GM19468 (cell line): ENCODE measurements around the gene TFG.

ENCODE experiments used
- ATAC-seq: cut with Tn5 transposase; IDR thresholded peaks from one replicate; pipeline ENCODE4 v1.9.1; 2021; ENCODE audit warnings: mild to moderate bottlenecking, moderate library complexity, moderate number of reproducible peaks; ENCODE audit not compliant: unreplicated experiment; ENCODE audit errors: extremely low read depth

TFG gene

DNA sequence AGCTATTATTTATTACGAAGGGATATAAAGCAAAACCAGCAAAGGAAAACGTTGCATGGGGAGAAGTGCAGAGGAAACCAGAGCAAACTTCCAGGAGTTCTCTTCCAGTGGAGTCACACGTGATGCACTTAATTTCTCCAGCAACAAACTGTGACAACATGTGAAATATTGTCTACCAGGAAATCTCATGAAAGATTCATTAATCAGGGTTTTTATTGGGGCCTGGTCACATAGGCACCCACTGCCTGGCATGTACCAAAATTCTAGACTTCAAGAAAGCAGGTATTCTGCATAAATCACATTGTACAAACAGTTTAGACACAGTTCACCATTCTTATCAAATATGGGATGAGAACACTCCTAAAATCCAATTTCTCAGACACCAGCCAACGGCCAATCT is 5.4 kb upstream of the TFG start:
- ATAC-seq, result no peak

DNA sequence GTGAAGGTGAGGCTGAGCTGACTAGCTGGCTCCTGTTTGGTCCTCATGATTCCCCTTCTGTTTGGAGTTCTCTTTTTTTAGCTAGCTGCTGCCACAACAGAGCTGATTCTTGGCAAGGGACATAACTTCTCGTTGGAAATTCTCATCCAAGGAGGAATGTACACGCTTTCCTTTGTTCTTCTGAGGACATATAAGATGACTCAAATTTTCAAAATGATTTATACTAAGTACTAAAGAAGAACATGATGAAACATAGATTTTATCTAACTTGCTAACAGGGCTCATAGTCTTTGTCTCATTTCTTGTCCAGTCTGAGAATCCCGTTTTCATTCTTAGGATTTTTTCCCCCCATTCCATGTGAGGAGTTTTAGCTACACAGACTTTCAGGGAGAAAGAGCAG is 2.9 kb upstream of the TFG start:
- ATAC-seq, result no peak

DNA sequence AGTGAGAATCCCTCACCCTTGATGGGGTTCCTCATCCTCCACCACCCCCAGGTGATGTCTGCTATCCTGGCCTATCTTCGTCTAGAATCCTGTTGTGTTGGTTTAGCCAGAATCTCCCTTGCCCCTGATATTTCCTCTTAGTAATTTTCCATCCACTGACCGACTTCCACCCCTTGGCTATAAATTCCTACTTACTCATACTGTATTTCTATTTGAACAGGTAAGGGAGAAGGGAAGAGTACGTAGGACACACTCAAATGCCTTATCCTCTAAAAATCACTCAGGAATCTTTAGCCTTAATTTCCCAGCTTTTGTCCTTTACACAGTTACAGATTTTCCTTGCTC is 678 bp upstream of the TFG start:
- no peak for ATAC-seq

DNA sequence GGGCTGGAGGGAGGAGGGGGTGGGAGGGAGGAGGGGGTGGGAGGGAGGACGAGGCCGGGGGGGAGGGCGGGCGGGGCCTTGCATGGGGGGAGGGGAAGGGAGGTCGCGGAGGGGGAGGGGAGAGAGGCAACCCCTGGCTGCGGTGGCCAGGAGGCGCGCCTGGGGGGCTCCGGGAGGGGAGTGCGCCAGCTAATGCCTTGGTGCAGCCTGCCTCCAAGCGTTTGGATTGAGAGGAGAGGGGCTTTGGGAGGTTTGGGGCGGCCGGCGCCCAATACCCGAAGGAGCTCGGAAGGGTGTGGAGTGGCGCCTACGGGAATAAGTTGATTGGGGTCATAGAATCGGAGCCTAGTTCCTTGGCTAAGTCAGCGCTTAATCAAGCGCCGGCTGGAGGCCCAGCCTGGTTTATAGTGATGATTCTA is 557 bp downstream of the TFG start:
- ATAC-seq, result no peak

DNA sequence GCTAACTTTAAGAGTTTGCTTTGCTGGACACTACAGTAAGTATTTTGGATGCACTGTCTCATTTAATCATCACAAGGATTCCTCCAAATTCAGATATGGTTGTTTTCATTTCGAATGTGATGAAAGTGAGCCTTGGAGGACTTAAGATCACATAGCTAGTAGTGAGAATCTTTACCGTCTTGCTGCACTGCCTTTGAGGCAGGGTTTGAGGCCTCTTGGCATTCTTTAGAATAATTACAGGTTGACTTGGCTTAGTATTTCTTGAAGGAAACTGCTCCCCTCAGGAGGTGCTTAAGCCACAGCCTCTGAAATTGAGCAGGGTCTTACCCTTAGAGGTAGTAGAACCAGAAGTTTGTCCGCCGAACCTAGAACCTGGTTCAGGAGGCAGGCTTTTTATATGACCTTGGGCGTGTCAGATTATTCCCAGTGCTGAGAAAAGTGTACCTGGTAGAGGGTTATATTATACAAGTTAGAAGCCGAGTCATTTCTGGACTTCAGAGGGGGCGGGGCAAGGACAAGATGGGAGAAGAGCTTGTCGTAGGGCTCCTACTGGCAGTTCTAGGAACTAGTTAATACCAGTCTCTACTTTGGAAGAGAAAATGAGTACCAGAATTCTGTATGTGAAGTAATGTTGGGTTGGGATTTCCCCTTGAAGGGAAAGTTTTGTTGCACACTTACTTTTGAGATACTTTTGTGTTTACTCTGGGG is 1.1 kb downstream of the TFG start:
- ATAC-seq, result no peak

DNA sequence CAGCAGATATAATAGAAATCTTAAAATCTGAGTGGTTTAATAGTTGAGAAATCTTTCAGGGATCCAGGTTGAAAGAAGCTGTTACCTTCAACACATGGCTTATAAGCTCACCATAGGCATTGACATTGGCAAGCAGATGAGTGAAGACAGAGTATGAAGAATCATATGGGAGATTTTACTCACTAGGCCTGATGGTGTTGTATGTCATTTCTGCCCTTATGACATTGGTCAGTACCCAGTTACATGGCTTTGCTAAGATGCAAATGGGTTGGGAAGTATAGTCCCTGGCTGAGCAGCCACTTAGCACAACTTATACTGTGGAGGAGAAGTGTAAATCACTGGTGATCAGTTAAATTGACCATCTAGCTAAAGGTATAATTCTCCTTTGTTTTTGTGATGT is 5.9 kb downstream of the TFG start:
- no peak for ATAC-seq

DNA sequence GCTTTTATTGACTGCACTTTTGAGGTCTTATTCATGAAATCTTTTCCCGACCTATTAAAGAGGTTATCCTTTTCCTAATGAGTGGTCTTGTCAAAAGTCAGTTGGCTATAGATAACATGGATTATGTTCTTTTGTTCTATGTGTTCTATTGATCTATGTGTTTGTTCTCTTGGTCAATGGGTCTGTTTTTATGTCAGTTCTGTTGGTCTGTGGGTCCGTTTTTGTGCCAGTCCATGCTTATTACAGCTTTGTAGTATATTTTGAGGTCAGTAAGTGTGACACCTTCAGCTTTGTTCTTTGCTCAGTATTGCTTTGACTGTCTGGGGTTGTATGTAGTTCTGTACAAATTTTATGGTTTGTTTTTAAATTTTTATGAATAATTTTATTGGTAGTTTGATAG is 7.8 kb downstream of the TFG start:
- ATAC-seq, result no peak

DNA sequence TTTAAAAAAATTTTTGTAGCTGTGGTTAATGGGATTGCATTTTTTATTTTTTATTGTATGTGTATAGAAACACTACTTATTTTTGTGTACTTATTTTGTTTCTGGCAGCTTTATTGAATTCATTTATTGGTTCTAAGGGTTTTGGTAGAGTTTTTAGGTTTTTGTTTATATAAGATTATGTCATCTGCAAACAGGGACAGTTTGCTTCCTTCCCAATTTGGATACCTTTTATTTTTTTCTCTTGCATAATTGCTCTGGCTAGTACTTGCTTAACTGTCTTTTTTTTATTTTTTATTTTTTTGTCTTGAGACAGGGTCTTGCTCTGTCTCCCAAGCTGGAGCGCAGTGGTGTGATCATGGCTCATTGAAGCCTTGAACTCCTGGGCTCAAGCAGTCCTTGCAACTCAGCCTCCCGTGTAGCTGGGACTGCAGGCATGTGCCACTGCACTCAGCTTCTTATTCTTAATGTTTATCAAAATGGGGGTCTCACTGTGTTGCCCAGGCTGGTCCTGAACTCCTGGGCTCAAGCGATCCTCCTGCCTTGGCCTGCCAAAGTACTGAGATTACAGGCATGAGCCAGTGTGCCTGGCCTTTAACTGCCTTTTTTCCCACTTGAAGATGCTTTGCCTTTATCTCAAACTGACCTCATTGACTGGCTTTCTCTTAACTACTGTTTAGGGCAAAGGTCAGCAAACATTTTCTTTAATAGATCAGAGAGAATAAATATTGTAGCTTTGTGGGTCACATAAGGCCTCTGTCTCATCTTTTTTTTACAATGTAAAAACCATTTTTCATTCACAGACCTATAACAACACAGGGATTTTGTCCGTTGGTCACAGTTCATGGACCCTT is 8.6 kb downstream of the TFG start:
- no peak for ATAC-seq

DNA sequence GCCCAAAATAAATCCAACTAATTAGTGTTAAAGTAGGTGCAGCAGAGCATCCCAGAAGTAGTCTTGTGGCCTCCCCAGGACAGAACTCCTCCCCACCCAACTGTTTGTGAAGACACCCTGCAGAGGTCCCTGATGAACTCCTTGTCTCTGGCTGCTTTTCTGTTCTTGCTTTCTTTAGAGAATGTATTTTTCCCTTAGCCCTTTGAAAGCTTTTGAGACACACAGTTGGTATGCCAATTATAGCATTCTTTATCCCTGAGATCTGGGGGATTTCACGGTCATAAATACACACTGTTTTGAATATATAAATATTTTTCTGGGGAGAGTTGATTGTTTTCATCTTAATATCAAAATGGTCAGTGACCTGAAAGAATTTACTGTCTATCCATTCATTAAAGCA is 9.8 kb downstream of the TFG start:
- ATAC-seq, result no peak

DNA sequence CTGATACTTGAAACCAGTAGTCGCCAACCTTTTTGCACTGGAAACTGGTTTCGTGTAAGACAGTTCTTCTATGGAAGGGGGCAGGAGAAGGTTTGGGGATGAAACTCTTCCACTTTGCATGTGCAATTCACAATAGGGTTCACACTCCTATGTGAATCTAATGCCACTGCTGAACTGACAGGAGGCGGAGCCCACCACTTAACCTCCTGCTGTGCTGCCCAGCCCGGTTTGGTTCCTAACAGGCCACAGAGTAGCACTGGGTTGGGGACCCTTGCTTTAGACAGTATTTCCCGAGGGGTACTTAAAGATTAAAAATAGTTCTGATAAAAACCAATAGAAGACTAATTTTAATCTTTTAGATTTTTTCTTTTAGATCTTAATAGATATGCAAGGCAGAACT is 11.1 kb downstream of the TFG start:
- no peak for ATAC-seq

DNA sequence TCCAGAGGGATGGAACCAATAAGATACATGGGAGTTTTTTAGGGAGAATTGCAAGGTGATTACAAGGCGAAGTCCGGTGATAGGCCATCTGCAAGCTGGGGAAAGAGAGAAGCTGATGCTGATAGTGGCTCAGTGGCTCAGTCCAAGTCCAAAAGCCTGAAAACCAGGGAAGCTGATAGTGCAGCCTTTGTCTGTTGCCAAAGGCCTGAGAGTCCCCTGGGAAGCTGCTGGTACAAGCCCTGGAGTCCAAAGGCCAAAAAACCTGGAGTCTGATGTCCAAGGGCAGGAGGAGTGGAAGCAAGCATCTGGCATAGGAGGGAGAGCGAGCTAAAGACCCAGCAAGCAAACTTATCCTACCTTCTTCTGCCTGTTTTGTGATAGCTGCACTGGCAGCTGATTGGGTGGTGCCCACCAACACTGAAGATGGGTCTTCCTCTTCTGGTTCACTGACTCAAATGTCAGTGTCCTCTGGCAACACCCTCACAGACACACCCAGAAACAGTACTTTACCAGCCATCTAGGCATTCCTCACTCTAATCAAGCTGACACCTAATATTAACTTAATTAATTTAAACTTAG is 16.7 kb downstream of the TFG start:
- no peak for ATAC-seq

DNA sequence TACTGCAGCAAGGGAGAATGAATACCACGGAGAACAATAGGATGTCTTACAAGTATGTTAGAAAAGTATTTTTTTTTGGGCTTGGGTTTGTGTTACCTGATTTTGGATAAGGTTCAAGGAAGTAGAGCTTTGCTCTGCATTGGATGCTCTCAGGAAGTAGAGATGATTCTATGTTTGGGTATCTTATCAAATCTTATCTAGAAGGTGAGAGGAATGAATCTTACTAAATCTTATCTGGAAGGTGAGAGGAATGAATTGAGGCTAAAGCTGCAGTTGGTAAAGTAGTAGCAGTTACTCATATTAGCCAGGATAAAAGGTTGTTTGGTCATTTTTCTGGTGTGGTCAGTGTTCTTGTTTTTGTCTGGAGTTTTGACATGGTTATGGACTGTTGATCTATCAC is 17.4 kb downstream of the TFG start:
- ATAC-seq, result no peak

DNA sequence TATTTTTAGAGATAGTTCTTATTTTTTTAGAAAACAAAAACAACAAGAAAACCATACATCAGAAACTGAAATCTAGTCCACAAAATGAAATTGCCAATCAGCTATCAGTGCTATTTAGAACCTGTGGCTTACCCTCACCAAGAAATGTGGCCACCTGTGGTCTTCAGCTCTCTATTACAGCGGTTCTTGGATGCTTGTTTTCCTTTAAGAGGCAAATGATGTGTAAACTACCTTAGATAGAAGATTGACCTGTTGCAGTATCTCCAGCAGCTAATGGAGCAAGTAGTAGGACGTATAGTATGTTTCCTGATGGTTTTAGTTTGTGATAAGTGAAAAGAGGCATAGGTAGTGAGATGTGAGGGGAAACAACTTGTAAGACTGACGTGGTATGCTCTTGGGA is 21.2 kb downstream of the TFG start:
- ATAC-seq, result no peak

DNA sequence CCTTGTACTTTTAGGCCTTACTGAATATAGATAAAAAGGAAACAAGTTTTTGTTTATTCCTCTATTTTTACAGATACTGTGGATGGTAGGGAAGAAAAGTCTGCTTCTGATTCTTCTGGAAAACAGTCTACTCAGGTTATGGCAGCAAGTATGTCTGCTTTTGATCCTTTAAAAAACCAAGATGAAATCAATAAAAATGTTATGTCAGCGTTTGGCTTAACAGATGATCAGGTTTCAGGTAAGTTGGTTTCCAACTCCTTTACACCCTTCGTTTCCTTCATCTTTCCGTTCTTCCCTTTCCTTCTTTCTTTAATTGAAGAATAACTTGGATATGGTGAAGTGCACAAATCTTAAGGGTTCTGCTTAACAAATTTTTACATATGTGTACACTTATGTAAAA is 23.1 kb downstream of the TFG start:
- ATAC-seq, result no peak

DNA sequence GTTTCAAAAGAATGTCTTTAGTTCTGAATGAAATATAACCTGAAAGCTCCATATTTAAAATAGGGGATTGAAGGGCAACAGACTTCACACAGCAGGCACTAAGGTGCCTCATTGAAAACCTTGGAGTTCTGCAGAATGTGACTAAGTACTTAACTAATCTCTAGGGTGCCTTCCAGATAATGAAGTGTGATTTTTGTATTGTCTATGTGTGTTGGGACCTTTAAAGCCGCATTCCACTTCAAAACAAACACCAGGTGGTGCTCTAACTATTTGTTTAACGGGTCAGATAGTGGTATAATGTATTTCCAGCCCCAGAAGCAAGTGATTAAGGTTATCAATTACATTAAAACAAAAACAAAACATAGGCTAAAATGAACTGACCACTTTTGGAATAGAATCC is 28.0 kb downstream of the TFG start:
- no peak for ATAC-seq

DNA sequence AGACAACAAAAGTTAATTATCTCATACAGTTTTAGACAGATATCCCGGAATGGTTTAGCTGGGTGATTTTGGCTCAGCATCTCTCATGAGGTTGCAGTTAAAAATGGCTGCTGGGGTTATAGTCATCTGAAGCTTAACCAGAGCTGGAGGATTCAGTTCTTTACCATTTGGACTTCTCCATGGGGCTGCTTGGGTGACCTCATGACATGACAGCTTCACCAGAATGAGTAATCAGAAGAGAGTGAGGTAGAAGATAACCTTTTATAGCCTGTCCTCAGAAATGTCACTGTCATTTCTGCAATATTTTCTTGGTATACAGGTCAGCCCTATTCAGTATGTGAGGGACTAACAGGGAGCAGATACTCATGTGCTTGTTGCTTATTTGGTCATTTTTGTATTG is 30.9 kb downstream of the TFG start:
- no peak for ATAC-seq

DNA sequence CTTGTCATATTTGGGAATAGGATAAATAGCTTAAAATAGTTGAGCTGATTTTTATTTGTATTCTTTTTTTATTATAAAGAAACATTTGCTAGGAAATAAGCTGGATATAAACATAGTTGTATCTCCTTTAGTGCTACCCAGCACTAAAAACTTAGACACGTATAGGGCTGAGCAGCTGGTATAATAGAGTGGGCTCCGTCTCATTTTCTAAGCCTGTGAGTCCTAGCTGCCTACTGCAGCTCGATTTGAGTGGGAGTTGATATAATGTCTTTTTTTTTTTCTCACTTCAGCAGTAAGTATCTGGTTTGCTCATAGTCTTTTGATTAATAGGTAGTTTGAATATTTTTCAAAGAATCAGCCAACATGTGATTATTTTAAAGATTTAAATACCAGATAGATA is 34.2 kb downstream of the TFG start:
- ATAC-seq, result no peak

DNA sequence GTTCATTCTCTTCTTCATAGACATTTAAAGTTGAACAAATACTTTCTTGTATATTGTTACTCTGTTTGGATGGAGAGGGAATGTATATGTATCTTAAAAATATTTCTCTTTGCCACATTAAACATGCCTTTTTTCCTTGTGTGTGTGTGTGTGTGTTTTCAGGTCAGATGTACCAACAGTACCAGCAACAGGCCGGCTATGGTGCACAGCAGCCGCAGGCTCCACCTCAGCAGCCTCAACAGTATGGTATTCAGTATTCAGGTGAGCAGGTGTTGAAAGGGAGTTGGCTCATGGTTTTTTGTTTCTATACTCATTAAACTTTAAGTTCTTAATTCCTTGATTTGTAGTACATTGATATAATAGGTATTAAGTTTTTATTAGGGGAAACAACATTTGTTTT is 35.4 kb downstream of the TFG start:
- ATAC-seq, result no peak

DNA sequence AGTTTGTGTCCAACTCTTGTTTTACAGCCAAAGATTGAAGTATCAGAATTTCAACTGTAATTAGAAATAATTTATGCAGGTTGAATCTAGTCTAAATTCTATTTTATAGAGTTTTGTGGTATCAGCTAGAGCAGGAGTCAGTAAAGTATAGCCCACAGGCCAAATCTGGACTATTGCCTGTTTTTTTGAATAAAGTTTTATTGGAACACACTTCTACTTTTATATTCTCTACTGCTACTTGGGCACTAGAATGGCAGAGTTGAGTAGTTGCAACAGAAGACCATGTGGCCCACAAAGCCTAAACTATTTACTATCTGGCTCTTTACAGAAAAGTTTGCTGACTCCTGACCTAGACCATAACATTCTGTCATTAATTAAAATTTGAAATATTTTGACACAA is 36.3 kb downstream of the TFG start:
- ATAC-seq, result no peak

DNA sequence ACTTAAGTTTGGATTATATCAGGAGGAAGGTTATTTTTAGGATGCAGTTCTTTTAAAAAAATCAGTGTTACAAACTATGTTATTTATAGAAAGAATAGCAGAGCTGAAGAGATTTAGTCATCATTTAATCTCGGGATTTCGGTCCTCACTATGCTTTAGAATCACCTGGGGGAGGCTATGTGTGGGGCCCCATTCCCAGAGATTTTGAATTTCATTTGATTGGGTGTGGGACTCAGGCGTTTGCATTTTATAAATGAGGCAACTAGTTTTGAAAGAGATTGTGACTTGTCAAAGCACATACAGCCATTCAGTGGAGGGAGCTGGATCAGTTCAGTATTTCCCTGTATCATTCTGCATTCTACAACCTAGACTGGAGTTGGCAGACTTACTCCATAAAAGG is 36.8 kb downstream of the TFG start:
- ATAC-seq, result no peak

DNA sequence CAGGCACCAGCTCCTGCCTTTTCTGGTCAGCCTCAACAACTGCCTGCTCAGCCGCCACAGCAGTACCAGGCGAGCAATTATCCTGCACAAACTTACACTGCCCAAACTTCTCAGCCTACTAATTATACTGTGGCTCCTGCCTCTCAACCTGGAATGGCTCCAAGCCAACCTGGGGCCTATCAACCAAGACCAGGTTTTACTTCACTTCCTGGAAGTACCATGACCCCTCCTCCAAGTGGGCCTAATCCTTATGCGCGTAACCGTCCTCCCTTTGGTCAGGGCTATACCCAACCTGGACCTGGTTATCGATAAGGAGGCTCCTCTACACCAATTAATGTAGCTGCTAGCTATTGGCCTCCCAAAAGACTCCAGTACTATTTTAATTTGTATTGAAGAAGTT is 38.9 kb downstream of the TFG start:
- no peak for ATAC-seq

DNA sequence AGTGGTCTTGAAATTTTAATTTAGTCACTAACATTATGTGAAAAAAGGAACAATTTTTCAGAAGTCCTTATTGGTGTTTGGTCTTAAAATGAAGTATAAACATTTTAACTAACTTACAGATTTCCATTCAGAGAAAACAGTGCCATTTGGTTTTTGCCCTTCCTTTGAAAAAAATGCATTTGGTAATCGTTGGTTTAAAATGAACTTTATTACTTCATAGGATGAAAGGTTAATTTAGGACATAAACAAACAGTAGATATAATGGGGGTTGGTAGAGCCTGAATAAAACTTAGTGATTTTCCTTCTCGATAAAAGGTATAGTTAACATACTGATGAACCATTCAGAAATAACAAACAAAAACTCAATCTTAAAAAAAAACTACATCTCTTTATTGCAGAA is 39.7 kb downstream of the TFG start:
- ATAC-seq, result no peak
